Frontal cortex (tissue), 4 donors: ENCODE measurements around the gene RNF157. TPM values are rescaled to one million over a fixed set of nuclear protein-coding genes. Genes with fewer than 3 reads are reported as not detected.
A peak's percentile ranks its signal among the peaks of the same experiment; 100 is the strongest.
"Not testable (repeated sequence)": the region's sequence is repeated elsewhere in the genome, so short reads cannot be mapped to it uniquely, and the experiment has no call there.

ENCODE experiments used
- DNase-seq, 2 donors: peaks; one replicate each; pipeline ENCODE4 v3.0.0; 2012; ENCODE audit warnings: low spot score in 2 of 2
- FAIRE-seq: peaks from 2 replicates; lab custom pipeline; 2012; peaks lifted over from hg19 to GRCh38; lab: Jason Lieb, UNC
- total RNA-seq: library from RNA; depleted of rRNA; stranded (reverse); fragments of >200 nt; gene quantifications from one replicate; pipeline ENCODE4 v1.2.3, GENCODE V29; 2014
- donor health status: control.
- donor health status: control.
- donor health status: control.

Gene RNF157
- total RNA-seq, 1 donor from 2014 or later: 18.3 TPM

GRCh38 chr17:76197911-76198310 is 42.4 kb downstream of the RNF157 start:
- no peak for DNase-seq
- no peak for FAIRE-seq

- DNase-seq: no peak
These were observed 43.6 kb downstream of the RNF157 start for GRCh38 chr17:76196675-76197074.

GRCh38 chr17:76195281-76196096 is 44.8 kb downstream of the RNF157 start:
- FAIRE-seq: no peak
- no peak for DNase-seq

More at GRCh38 chr17:76196675-76197074, 43.6 kb downstream of the RNF157 start:
- FAIRE-seq: no peak

- DNase-seq: no peak
- no peak for FAIRE-seq
These were observed 46.7 kb downstream of the RNF157 start for GRCh38 chr17:76193591-76193990.

GRCh38 chr17:76191896-76192295 is 48.4 kb downstream of the RNF157 start:
- FAIRE-seq: no peak
- DNase-seq: no peak

GRCh38 chr17:76189741-76190140 is 50.6 kb downstream of the RNF157 start:
- FAIRE-seq: no peak
- no peak for DNase-seq

- no peak for FAIRE-seq
- DNase-seq: no peak
These were observed 51.0 kb downstream of the RNF157 start for GRCh38 chr17:76189247-76189646.

- DNase-seq (no peak), FAIRE-seq (no peak)
These were observed 51.9 kb downstream of the RNF157 start for GRCh38 chr17:76188213-76189016.

- FAIRE-seq, DNase-seq: not testable (repeated sequence)
These were observed 53.5 kb downstream of the RNF157 start for GRCh38 chr17:76186774-76187173.

- no peak for DNase-seq
- FAIRE-seq: no peak
These were observed 56.0 kb downstream of the RNF157 start for GRCh38 chr17:76184290-76184689.

- FAIRE-seq: no peak
- DNase-seq: peak; percentile 71 to 79
These were observed 58.1 kb downstream of the RNF157 start for GRCh38 chr17:76182016-76182764.

- no peak for DNase-seq
- no peak for FAIRE-seq
These were observed 60.5 kb downstream of the RNF157 start for GRCh38 chr17:76179496-76180467.

GRCh38 chr17:76178124-76178523 is 62.2 kb downstream of the RNF157 start:
- FAIRE-seq (no peak), DNase-seq (no peak)

GRCh38 chr17:76176701-76177574 is 63.4 kb downstream of the RNF157 start:
- DNase-seq: no peak
- FAIRE-seq: no peak

GRCh38 chr17:76174037-76174436 is 66.3 kb downstream of the RNF157 start:
- DNase-seq: no peak
- FAIRE-seq: no peak

- DNase-seq (no peak), FAIRE-seq (no peak)
These were observed 66.8 kb downstream of the RNF157 start for GRCh38 chr17:76173474-76173873.

GRCh38 chr17:76171706-76172105 is 68.6 kb downstream of the RNF157 start:
- DNase-seq: no peak
- FAIRE-seq: no peak

GRCh38 chr17:76170114-76170513 is 70.2 kb downstream of the RNF157 start:
- no peak for FAIRE-seq
- DNase-seq: no peak
